Prostate gland (tissue), 2 donors: ENCODE measurements around the gene KIAA0825. TPM values are rescaled to one million over a fixed set of nuclear protein-coding genes. Genes with fewer than 3 reads are reported as not detected.

Experiments used
- DNase-seq: peaks from one replicate; pipeline ENCODE4 v3.0.0-alpha.2; 2019; ENCODE audit warnings: low spot score
- H3K27ac ChIP-seq, 2 donors: fragments of 200-600 bp; sonication (generic); 2 replicates each; pipeline ENCODE4 v1.5.1; 2017 to 2019
- H3K27me3 ChIP-seq: fragments of 200-600 bp; sonication (generic); replicated peaks from 2 replicates; pipeline ENCODE4 v1.5.1; 2019; ENCODE audit not compliant: insufficient read depth
- H3K36me3 ChIP-seq, 2 donors: fragments of 200-600 bp; sonication (generic); 1 replicate in 1 of 2; 2 replicates in 1 of 2; pipeline versions ENCODE4 v1.5.1 to v1.8.1; 2017 to 2019
- H3K4me1 ChIP-seq: fragments of 200-600 bp; sonication (generic); replicated peaks from 2 replicates; pipeline ENCODE4 v1.5.1; 2019
- H3K4me3 ChIP-seq, 2 donors: fragments of 200-600 bp; sonication (generic); 2 replicates each; pipeline ENCODE4 v1.5.1; 2017 to 2019
- H3K9me3 ChIP-seq: fragments of 200-600 bp; sonication (generic); 2 replicates; pipeline ENCODE4 v1.5.1; 2017
- CTCF ChIP-seq, 4 experiments: fragments of 200-600 bp in 2 of 4; fragments of 450-650 bp in 2 of 4; sonication (generic) in 2 of 4; IDR thresholded peaks; 1 replicate in 3 of 4; 2 replicates in 1 of 4; pipeline ENCODE4 v1.5.1; 2016 to 2019; ENCODE audit warnings: antibody characterized with exemption in 4 of 4, mild to moderate bottlenecking in 2 of 4, moderate library complexity in 2 of 4
- POLR2A ChIP-seq: fragments of 450-650 bp; IDR thresholded peaks from one replicate; pipeline ENCODE4 v1.6.1; 2016; ENCODE audit warnings: antibody characterized with exemption, mild to moderate bottlenecking
- POLR2AphosphoS5 ChIP-seq: sonication (generic); formaldehyde crosslinking; IDR thresholded peaks from one replicate; pipeline ENCODE4 v1.6.1; 2017; ENCODE audit warnings: antibody characterized with exemption
- WGBS: methylation state at CpG from one replicate; pipeline ENCODE4 v1.1.5; 2018; 5-methylcytosine and 5-hydroxymethylcytosine counted together
- intact Hi-C: fragments of 100-400 bp; cut with DNase I; formaldehyde crosslinking; loops from one replicate; pipeline ENCODE4 v1.14.2; 2022
- total RNA-seq, 2 donors: library from RNA; depleted of rRNA; stranded (reverse); fragments of >200 nt; gene quantifications; one replicate each; pipeline ENCODE4 v1.1.0, GENCODE V29; 2016

The KIAA0825 gene
- total RNA-seq, 2 donors from 2014 or later = 3.9 to 4.1 TPM

- Histone ChIP-seq H3K27ac (no peak overlapping the region), H3K4me1 (no peaks in the 10 kb centered on the region), H3K27me3 (no peaks in the 10 kb centered on the region), H3K9me3 (no peaks in the 10 kb centered on the region), H3K4me3 (no peak overlapping the region), H3K36me3 (no peaks in the 10 kb centered on the region)
- intact Hi-C loops = no loop called here
- DNase-seq = no peak
- WGBS = 87% methylated on average over 7 of the region's 7 CpGs
- no peak for TF ChIP-seq CTCF (IDR thresholded peaks at IDR 0.05)
- TF ChIP-seq POLR2A = no peak
- TF ChIP-seq POLR2AphosphoS5 = no peak
Measured at GRCh38 chr5:94314460-94315131, 303.8 kb downstream of the KIAA0825 start.

- WGBS = 100% methylated on average over 3 of the region's 3 CpGs
- TF ChIP-seq CTCF (IDR thresholded peaks at IDR 0.05) (no peak), POLR2AphosphoS5 (no peak), POLR2A (no peak)
Measured at GRCh38 chr5:94313696-94314095, 304.7 kb downstream of the KIAA0825 start.

GRCh38 chr5:94313188-94313587, 305.2 kb downstream of the KIAA0825 start:
- intact Hi-C loops = no loop called here
- TF ChIP-seq CTCF (IDR thresholded peaks at IDR 0.05) (no peak), POLR2A (no peak), POLR2AphosphoS5 (no peak)
- Histone ChIP-seq H3K4me3 (no peak overlapping the region), H3K4me1 (no peaks in the 10 kb centered on the region), H3K27ac (no peak overlapping the region), H3K27me3 (no peaks in the 10 kb centered on the region), H3K9me3 (no peaks in the 10 kb centered on the region), H3K36me3 (no peaks in the 10 kb centered on the region)
- 70% methylated on average over 3 of the region's 3 CpGs for WGBS
- no peak for DNase-seq

More at GRCh38 chr5:94313696-94314095, 304.7 kb downstream of the KIAA0825 start:
- Histone ChIP-seq H3K27me3 (no peaks in the 10 kb centered on the region), H3K9me3 (no peaks in the 10 kb centered on the region), H3K4me1 (no peaks in the 10 kb centered on the region), H3K4me3 (no peak overlapping the region), H3K36me3 (no peaks in the 10 kb centered on the region), H3K27ac (no peak overlapping the region)
- intact Hi-C loops = no loop called here
- no peak for DNase-seq

- no peaks in the 10 kb centered on the region for H3K4me1 ChIP-seq
- no peak for TF ChIP-seq POLR2AphosphoS5
- TF ChIP-seq POLR2A = no peak
- no peak for TF ChIP-seq CTCF (IDR thresholded peaks at IDR 0.05)
- WGBS = 86% methylated on average over 5 of the region's 5 CpGs
- H3K27ac ChIP-seq = no peak overlapping the region
- no peak for DNase-seq
- H3K36me3 ChIP-seq = no peaks in the 10 kb centered on the region
- H3K4me3 ChIP-seq = no peak overlapping the region
- H3K27me3 ChIP-seq = no peaks in the 10 kb centered on the region
- no peaks in the 10 kb centered on the region for H3K9me3 ChIP-seq
- intact Hi-C loops = no loop called here
Measured at GRCh38 chr5:94312298-94312697, 306.1 kb downstream of the KIAA0825 start.

GRCh38 chr5:94310833-94311232, 307.6 kb downstream of the KIAA0825 start:
- no peak overlapping the region for H3K27ac ChIP-seq
- DNase-seq = no peak
- H3K4me3 ChIP-seq = no peak overlapping the region
- H3K4me1 ChIP-seq = no peaks in the 10 kb centered on the region
- TF ChIP-seq POLR2AphosphoS5 (no peak), POLR2A (no peak), CTCF (IDR thresholded peaks at IDR 0.05) (no peak)
- H3K27me3 ChIP-seq = no peaks in the 10 kb centered on the region
- no peaks in the 10 kb centered on the region for H3K36me3 ChIP-seq
- H3K9me3 ChIP-seq = no peaks in the 10 kb centered on the region
- intact Hi-C loops = no loop called here
- 86% methylated on average over 1 of the region's 1 CpG for WGBS
